CD14-positive monocyte (primary cell): Measurements from ENCODE around the gene BUB1B. TPM values are rescaled to one million over a fixed set of nuclear protein-coding genes. Genes with fewer than 3 reads are reported as not detected.

Experiments used
- DNase-seq, 3 donors: peaks; one replicate each; pipeline ENCODE4 v3.0.0-alpha.2; 2011 to 2022
- H2AFZ ChIP-seq: 2 replicates; pipeline ENCODE4 v1.6.0; 2012; ENCODE audit warnings: mild to moderate bottlenecking, low read depth, low read length, inconsistent platforms; ENCODE audit not compliant: insufficient read depth, poor library complexity, severe bottlenecking
- H3K27ac ChIP-seq, 2 donors: 1 replicate in 1 of 2; 2 replicates in 1 of 2; pipeline ENCODE4 v1.5.1; 2012 to 2013; ENCODE audit warnings: low read length in 2 of 2, control low read depth in 1 of 2, inconsistent platforms in 1 of 2, low read depth in 1 of 2, mild to moderate bottlenecking in 1 of 2
- H3K27me3 ChIP-seq, 2 donors: one replicate each; pipeline versions ENCODE4 v1.6.0 to v1.6.1; 2011 to 2013; ENCODE audit warnings: low read length in 2 of 2; ENCODE audit not compliant: control insufficient read depth in 2 of 2, insufficient read depth in 2 of 2
- H3K36me3 ChIP-seq, 2 donors: replicated peaks in 1 of 2; 1 replicate in 1 of 2; 2 replicates in 1 of 2; pipeline versions ENCODE4 v1.5.1 to v1.6.1; 2012 to 2013; ENCODE audit warnings: low read length in 2 of 2, control low read depth in 1 of 2, inconsistent platforms in 1 of 2, mild to moderate bottlenecking in 1 of 2; ENCODE audit not compliant: insufficient read depth in 2 of 2, control insufficient read depth in 1 of 2
- H3K4me1 ChIP-seq, 2 donors: 1 replicate in 1 of 2; 2 replicates in 1 of 2; pipeline versions ENCODE4 v1.5.1 to v1.6.1; 2012 to 2013; ENCODE audit warnings: low read length in 2 of 2, control low read depth in 1 of 2, inconsistent platforms in 1 of 2, mild to moderate bottlenecking in 1 of 2, moderate library complexity in 1 of 2; ENCODE audit not compliant: insufficient read depth in 2 of 2, control insufficient read depth in 1 of 2
- H3K4me2 ChIP-seq: replicated peaks from 2 replicates; pipeline ENCODE3; 2012; ENCODE audit warnings: low read length, moderate library complexity, mild to moderate bottlenecking; ENCODE audit not compliant: poor library complexity, severe bottlenecking; ENCODE audit errors: extremely low read depth
- H3K4me3 ChIP-seq, 3 experiments: fragments of 200-600 bp in 1 of 3; sonication (generic) in 1 of 3; replicated peaks in 1 of 3; 1 replicate in 2 of 3; 2 replicates in 1 of 3; pipeline ENCODE4 v1.5.1; 2011 to 2013; ENCODE audit warnings: low read length in 3 of 3, mild to moderate bottlenecking in 3 of 3, control low read depth in 2 of 3, low read depth in 2 of 3, inconsistent platforms in 1 of 3, moderate library complexity in 1 of 3
- H3K79me2 ChIP-seq: 2 replicates; pipeline ENCODE4 v1.6.0; 2012; ENCODE audit warnings: mild to moderate bottlenecking, control low read depth, inconsistent platforms, low read length, moderate library complexity; ENCODE audit not compliant: insufficient read depth
- H3K9ac ChIP-seq: 2 replicates; pipeline ENCODE4 v1.6.0; 2017; ENCODE audit warnings: low read length, mild to moderate bottlenecking; ENCODE audit not compliant: insufficient read depth, poor library complexity, severe bottlenecking
- H3K9me3 ChIP-seq, 2 donors: replicated peaks in 1 of 2; 1 replicate in 1 of 2; 2 replicates in 1 of 2; pipeline versions ENCODE4 v1.5.1 to v1.6.1; 2012 to 2013; ENCODE audit warnings: low read length in 2 of 2, control low read depth in 1 of 2; ENCODE audit not compliant: control insufficient read depth in 1 of 2, insufficient read depth in 1 of 2
- H4K20me1 ChIP-seq: 2 replicates; pipeline ENCODE4 v1.6.0; 2012; ENCODE audit warnings: mild to moderate bottlenecking, low read length, control low read depth, moderate library complexity; ENCODE audit not compliant: insufficient read depth
- H3K27ac Mint-ChIP-seq, 7 donors: one replicate each; pipeline ENCODE4 v1.8.0; 2020; ENCODE audit warnings: mild to moderate bottlenecking in 7 of 7, mixed read lengths in 7 of 7, moderate library complexity in 6 of 7, inconsistent platforms in 2 of 7
- H3K27me3 Mint-ChIP-seq, 3 donors: one replicate each; pipeline ENCODE4 v1.8.0; 2021 to 2022; ENCODE audit warnings: low read depth in 3 of 3, mild to moderate bottlenecking in 3 of 3, mixed read lengths in 3 of 3, moderate library complexity in 3 of 3, inconsistent platforms in 1 of 3
- H3K36me3 Mint-ChIP-seq, 2 donors: one replicate each; pipeline ENCODE4 v1.8.0; 2020; ENCODE audit warnings: mixed read lengths in 2 of 2, inconsistent platforms in 1 of 2, mild to moderate bottlenecking in 1 of 2
- H3K4me1 Mint-ChIP-seq: one replicate; pipeline ENCODE4 v1.8.0; 2020; ENCODE audit warnings: mild to moderate bottlenecking, mixed read lengths
- H3K4me3 Mint-ChIP-seq, 2 donors: one replicate each; pipeline ENCODE4 v1.8.0; 2020; ENCODE audit warnings: mild to moderate bottlenecking in 2 of 2, mixed read lengths in 2 of 2, moderate library complexity in 1 of 2
- H3K9me3 Mint-ChIP-seq, 7 donors: one replicate each; pipeline ENCODE4 v1.8.0; 2020 to 2022; ENCODE audit warnings: mixed read lengths in 7 of 7, mild to moderate bottlenecking in 6 of 7, moderate library complexity in 6 of 7, inconsistent platforms in 2 of 7
- CTCF ChIP-seq: fragments of 200-600 bp; IDR thresholded peaks from one replicate; pipeline ENCODE4 v1.8.0; 2022; ENCODE audit warnings: antibody characterized with exemption, mild to moderate bottlenecking
- WGBS: methylation state at CpG from one replicate; pipeline ENCODE4 v1.1.5; 2013; ENCODE audit warnings: missing lambda C conversion rate; ENCODE audit not compliant: insufficient coverage; 5-methylcytosine and 5-hydroxymethylcytosine counted together
- intact Hi-C, 2 donors: fragments of 100-400 bp; cut with micrococcal nuclease; formaldehyde crosslinking; loops; one replicate each; pipeline versions ENCODE4 v1.15.0 to v1.15.1; 2023
- polyA plus RNA-seq, 3 donors: library from polyadenylated mRNA; depleted of rRNA in 1 of 3; unstranded in 2 of 3; stranded (reverse) in 1 of 3; fragments of 300-500 nt in 2 of 3; fragments of >200 nt in 1 of 3; fragmentation: Illumina TruSeq in 2 of 3; gene quantifications; 1 replicate in 2 of 3; 2 replicates in 1 of 3; pipeline ENCODE4 v1.2.3, GENCODE V29; 2012 to 2021

BUB1B gene
- polyA plus RNA-seq, 3 donors = 0.01 to 0.51 TPM; not detected in 1

GRCh38 chr15:40155270-40155910 is 5.5 kb upstream of the BUB1B start:
- H3K36me3 ChIP-seq = no peaks in the 10 kb centered on the region
- H3K4me2 ChIP-seq = no peak overlapping the region
- Mint-ChIP-seq H3K4me1 (peaks cover 12% of the 10 kb centered on the region), H3K27me3 (peaks cover 0 to 7% (median 3%) of the 10 kb centered on the region in 3 donors), H3K27ac (no peak overlapping the region), H3K4me3 (no peak overlapping the region), H3K9me3 (no peaks in the 10 kb centered on the region), H3K36me3 (no peaks in the 10 kb centered on the region)
- no peaks in the 10 kb centered on the region for H4K20me1 ChIP-seq
- H2AFZ ChIP-seq = no peak overlapping the region
- no peak overlapping the region for H3K4me3 ChIP-seq
- 100% methylated on average over 1 of the region's 5 CpGs for WGBS
- no peak overlapping the region for H3K27ac ChIP-seq
- no peaks in the 10 kb centered on the region for H3K9me3 ChIP-seq
- H3K79me2 ChIP-seq = no peaks in the 10 kb centered on the region
- no peak overlapping the region for H3K9ac ChIP-seq
- no peaks in the 10 kb centered on the region for H3K27me3 ChIP-seq
- intact Hi-C loops = no loop called here
- no peak for DNase-seq
- peaks cover 3 to 8% of the 10 kb centered on the region in 2 donors for H3K4me1 ChIP-seq
- TF ChIP-seq CTCF = no peak

- no peak for TF ChIP-seq CTCF
- intact Hi-C loops = no loop called here
- Histone ChIP-seq H2AFZ (peak overlapping the region; percentile 78), H3K4me1 (peaks cover 21 to 25% of the 10 kb centered on the region in 2 donors), H3K36me3 (no peaks in the 10 kb centered on the region), H3K27me3 (no peaks in the 10 kb centered on the region), H3K4me2 (no peak overlapping the region), H3K27ac (no peak overlapping the region), H3K9me3 (no peaks in the 10 kb centered on the region), H3K79me2 (peaks cover 22% of the 10 kb centered on the region), H3K9ac (no peak overlapping the region), H3K4me3 (no peak overlapping the region), H4K20me1 (no peaks in the 10 kb centered on the region)
- peaks cover 0 to 7% (median 0%) of the 10 kb centered on the region in 3 donors for H3K27me3 Mint-ChIP-seq
- no peak for DNase-seq
- H3K4me1 Mint-ChIP-seq = peaks cover 7% of the 10 kb centered on the region
- WGBS = 93% methylated on average over 5 of the region's 7 CpGs
- no peaks in the 10 kb centered on the region for H3K9me3 Mint-ChIP-seq
- H3K4me3 Mint-ChIP-seq = peak overlapping the region in 1 of 2 donors; percentile 32
- no peaks in the 10 kb centered on the region for H3K36me3 Mint-ChIP-seq
- peak overlapping the region in 1 of 7 donors; percentile 19 for H3K27ac Mint-ChIP-seq
These were observed 3.0 kb upstream of the BUB1B start for GRCh38 chr15:40157778-40158447.
